Measurements from ENCODE around the gene MOSMO.

Gene MOSMO

GRCh38 chr16:22130528-22130927, 122.6 kb downstream of the MOSMO start:
- DNase-seq (ENCODE audit: low read depth in 1 of 2, low spot score in 1 of 2): no peak

GRCh38 chr16:22132801-22133200, 124.9 kb downstream of the MOSMO start:
- H3K27ac ChIP-seq (replicated peaks): no peak overlapping the region
- no peak for TF ChIP-seq GABPA (IDR thresholded peaks at IDR 0.05; ENCODE audit: low read depth)
- no peak for TF ChIP-seq SPI1 (IDR thresholded peaks at IDR 0.05; ENCODE audit: borderline replicate concordance, low read depth)
- TF ChIP-seq, protein P1, sequence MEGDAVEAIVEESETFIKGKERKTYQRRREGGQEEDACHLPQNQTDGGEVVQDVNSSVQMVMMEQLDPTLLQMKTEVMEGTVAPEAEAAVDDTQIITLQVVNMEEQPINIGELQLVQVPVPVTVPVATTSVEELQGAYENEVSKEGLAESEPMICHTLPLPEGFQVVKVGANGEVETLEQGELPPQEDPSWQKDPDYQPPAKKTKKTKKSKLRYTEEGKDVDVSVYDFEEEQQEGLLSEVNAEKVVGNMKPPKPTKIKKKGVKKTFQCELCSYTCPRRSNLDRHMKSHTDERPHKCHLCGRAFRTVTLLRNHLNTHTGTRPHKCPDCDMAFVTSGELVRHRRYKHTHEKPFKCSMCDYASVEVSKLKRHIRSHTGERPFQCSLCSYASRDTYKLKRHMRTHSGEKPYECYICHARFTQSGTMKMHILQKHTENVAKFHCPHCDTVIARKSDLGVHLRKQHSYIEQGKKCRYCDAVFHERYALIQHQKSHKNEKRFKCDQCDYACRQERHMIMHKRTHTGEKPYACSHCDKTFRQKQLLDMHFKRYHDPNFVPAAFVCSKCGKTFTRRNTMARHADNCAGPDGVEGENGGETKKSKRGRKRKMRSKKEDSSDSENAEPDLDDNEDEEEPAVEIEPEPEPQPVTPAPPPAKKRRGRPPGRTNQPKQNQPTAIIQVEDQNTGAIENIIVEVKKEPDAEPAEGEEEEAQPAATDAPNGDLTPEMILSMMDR (IDR thresholded peaks at IDR 0.05; ENCODE audit: insufficient read depth, low read length): no peak
- TF ChIP-seq POLR2AphosphoS5 (IDR thresholded peaks at IDR 0.05; ENCODE audit: low read depth): no peak
- TF ChIP-seq, protein P2, sequence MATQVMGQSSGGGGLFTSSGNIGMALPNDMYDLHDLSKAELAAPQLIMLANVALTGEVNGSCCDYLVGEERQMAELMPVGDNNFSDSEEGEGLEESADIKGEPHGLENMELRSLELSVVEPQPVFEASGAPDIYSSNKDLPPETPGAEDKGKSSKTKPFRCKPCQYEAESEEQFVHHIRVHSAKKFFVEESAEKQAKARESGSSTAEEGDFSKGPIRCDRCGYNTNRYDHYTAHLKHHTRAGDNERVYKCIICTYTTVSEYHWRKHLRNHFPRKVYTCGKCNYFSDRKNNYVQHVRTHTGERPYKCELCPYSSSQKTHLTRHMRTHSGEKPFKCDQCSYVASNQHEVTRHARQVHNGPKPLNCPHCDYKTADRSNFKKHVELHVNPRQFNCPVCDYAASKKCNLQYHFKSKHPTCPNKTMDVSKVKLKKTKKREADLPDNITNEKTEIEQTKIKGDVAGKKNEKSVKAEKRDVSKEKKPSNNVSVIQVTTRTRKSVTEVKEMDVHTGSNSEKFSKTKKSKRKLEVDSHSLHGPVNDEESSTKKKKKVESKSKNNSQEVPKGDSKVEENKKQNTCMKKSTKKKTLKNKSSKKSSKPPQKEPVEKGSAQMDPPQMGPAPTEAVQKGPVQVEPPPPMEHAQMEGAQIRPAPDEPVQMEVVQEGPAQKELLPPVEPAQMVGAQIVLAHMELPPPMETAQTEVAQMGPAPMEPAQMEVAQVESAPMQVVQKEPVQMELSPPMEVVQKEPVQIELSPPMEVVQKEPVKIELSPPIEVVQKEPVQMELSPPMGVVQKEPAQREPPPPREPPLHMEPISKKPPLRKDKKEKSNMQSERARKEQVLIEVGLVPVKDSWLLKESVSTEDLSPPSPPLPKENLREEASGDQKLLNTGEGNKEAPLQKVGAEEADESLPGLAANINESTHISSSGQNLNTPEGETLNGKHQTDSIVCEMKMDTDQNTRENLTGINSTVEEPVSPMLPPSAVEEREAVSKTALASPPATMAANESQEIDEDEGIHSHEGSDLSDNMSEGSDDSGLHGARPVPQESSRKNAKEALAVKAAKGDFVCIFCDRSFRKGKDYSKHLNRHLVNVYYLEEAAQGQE (IDR thresholded peaks at IDR 0.05; ENCODE audit: insufficient replicate concordance, low read depth): no peak
- H3K4me3 ChIP-seq (replicated peaks; ENCODE audit: insufficient read depth, low read length): no peak overlapping the region
- no peaks in the 10 kb centered on the region for H3K27me3 ChIP-seq (ENCODE audit: insufficient read depth, poor library complexity, severe bottlenecking)
- DNase-seq (ENCODE audit: low read depth in 1 of 2, low spot score in 1 of 2): no peak

More at GRCh38 chr16:22130528-22130927, 122.6 kb downstream of the MOSMO start:
- no peaks in the 10 kb centered on the region for H3K27me3 ChIP-seq (ENCODE audit: insufficient read depth, poor library complexity, severe bottlenecking)
- TF ChIP-seq SPI1 (IDR thresholded peaks at IDR 0.05; ENCODE audit: borderline replicate concordance, low read depth) (no peak), POLR2AphosphoS5 (IDR thresholded peaks at IDR 0.05; ENCODE audit: low read depth) (no peak), GABPA (IDR thresholded peaks at IDR 0.05; ENCODE audit: low read depth) (no peak)
- TF ChIP-seq, protein P1 (IDR thresholded peaks at IDR 0.05; ENCODE audit: insufficient read depth, low read length): no peak
- TF ChIP-seq, protein P2 (IDR thresholded peaks at IDR 0.05; ENCODE audit: insufficient replicate concordance, low read depth): no peak
- H3K27ac ChIP-seq (replicated peaks): no peak overlapping the region
- H3K4me3 ChIP-seq (replicated peaks; ENCODE audit: insufficient read depth, low read length): no peak overlapping the region

Data from HL-60 (cell line).